ENCODE data around the gene GSC2. TPM values are rescaled to one million over a fixed set of nuclear protein-coding genes. Genes with fewer than 3 reads are reported as not detected.

Gene GSC2, protein sequence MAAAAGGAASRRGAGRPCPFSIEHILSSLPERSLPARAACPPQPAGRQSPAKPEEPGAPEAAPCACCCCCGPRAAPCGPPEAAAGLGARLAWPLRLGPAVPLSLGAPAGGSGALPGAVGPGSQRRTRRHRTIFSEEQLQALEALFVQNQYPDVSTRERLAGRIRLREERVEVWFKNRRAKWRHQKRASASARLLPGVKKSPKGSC
- not detected for polyA plus RNA-seq (ENCODE audit: insufficient read length in 3 of 3)

GRCh38 chr22:19149991-19150390 lies at the start of gene GSC2:
Gene GSC2 (minus strand): TSS chr22:19150292. CDS start chr22:19150283, 9 bp downstream.
- no peak for DNase-seq (ENCODE audit: low read depth in 3 of 3, low spot score in 2 of 3)

DNA sequence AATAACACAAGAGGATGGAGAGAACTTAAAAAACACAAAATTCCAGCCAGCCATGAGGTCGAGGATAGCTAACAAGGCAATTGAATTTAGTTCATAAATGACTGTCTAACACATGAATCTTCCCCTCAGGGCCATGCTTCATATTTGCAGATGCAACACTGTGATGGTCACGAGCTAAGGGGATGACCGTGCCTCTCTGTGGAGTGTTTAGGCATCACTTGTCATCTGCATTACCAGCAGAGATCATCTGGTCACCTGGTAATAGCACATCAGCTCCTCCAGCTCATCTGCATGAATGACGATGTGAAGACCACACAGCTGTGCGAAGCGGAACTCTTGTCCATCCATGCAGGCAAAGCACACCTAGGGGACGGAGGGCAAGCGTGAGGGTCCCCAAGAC lies 49.4 kb upstream of the GSC2 start:
- DNase-seq (ENCODE audit: low read depth in 3 of 3, low spot score in 2 of 3), result no peak

GRCh38 chr22:19197997-19198865 lies 48.1 kb upstream of the GSC2 start:
- no peak for DNase-seq (ENCODE audit: low read depth in 3 of 3, low spot score in 2 of 3)

DNA sequence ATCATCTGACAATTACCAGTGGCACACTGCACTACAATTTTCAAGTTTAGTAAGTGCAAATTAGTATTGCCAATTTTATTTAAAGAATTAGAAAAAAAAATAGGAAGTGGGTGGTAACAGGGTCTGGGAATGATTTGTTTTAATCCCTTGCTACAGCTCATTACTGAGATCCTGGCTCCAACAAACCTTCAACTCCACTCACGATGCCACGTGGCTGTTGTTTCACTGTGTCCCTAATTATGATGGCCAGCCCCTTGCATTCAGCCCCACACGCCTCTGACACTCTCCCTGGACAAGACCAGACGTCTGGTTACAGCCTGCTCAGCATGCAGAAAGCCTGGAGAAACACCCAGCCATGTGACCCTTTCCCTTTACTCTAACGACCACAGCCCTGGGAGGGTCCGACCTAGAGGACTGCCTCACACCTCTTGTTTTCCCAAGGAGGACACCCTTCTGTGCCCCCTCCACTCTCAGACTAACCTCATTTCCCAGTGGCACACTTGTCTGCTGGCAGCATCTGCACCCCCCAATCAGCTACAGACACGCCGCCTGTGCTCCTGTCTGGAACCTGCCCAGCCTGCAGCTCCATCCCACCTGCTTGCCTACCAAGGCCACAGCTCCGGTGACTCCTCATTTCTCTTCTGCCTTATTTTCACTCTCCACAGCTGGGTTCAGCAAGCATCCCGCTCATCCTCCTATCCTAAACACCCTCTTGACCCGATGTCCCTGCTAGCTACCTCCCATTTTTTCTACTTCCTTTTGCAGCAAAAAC lies 46.9 kb upstream of the GSC2 start:
- no peak for DNase-seq (ENCODE audit: low read depth in 3 of 3, low spot score in 2 of 3)

DNA sequence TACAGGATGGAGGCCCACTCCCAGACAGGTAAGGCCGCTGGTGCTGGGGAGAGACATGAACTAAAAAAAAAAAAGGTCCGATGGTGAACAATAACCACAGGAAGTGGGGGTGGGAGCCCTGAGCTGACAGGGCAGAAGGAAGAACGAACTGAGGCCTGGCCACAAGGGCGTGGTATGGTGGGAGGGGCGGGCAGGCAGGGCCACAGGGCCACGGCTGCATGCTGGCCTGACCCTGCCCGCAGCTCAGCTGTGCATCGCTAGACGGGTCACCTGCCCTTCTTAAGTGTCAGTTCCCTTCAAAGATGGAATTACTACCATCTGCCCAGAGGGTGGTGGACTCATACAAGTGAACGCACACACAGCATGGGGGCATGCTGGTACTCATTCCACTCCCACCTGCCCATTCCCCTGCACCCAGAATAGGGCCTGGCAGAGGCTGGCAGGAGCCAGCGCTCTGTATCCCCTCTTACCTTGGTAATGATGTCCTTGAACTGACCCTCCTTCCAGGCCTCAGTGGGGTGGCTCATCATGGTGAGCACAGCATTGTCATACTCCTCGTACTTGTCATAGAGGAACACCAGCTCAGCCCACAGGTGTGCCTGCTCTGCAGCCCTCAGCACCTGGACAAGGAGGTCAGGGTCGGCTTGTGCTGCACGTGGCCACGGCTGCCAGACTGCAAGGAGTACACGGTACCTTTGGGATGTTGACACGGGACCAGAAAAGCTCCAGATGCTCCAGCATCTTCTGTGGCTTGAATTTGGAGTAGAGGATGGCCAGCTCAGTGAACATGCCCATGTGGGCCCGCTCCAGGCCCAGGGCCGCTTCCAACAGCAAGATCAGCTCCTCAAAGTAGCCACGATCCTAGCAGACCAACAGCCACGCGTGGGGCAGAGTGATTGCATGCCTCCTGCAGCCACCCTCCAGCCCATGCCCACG lies 46.0 kb upstream of the GSC2 start:
- no peak for DNase-seq (ENCODE audit: low read depth in 3 of 3, low spot score in 2 of 3)

GRCh38 chr22:19194766-19195536 lies 44.9 kb upstream of the GSC2 start:
- DNase-seq (ENCODE audit: low read depth in 3 of 3, low spot score in 2 of 3), result no peak

- no peak for DNase-seq (ENCODE audit: low read depth in 3 of 3, low spot score in 2 of 3)
Observed at GRCh38 chr22:19193879-19194278, 43.8 kb upstream of the GSC2 start.

GRCh38 chr22:19187716-19188563 lies 37.8 kb upstream of the GSC2 start:
- DNase-seq (ENCODE audit: low read depth in 3 of 3, low spot score in 2 of 3), result no peak

DNA sequence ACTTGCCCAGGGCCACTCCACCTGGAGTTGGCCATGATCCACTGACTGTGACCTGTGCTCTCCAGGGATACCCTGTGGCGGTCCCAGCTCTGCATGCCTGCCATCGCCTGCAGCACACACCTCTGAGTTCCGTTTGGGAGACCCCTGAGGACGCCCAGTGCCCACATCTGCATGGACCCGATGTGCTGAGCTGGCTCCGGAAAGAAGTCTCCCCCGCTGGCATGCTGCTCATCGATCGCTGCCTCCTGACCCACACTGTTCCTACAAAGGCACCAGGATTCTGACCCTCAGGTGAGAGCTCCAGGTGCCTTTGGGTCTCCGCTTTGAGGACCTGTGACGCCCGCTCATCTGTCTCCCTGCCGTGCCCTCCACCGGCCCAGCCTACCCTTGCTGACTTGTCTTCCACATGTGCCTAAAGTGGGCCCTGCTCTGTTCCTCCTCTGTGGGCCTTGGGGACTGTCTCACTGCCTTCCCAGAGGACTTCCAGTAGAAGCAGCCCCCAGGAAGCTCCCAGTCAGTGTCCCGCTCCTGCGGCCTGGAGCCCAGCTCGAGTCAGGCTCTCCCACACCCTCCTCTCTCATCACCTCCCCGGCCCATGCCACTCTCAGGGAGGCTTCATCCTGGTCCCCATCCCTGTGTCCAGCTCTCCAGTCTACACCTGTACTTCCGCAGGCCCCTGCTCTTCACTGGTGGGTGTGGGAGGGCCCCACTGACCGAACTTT lies 34.3 kb upstream of the GSC2 start:
- no peak for DNase-seq (ENCODE audit: low read depth in 3 of 3, low spot score in 2 of 3)

- no peak for DNase-seq (ENCODE audit: low read depth in 3 of 3, low spot score in 2 of 3)
Observed at GRCh38 chr22:19183216-19183615, 33.1 kb upstream of the GSC2 start.

GRCh38 chr22:19182472-19183157 lies 32.5 kb upstream of the GSC2 start:
- DNase-seq (ENCODE audit: low read depth in 3 of 3, low spot score in 2 of 3), result no peak

- DNase-seq (ENCODE audit: low read depth in 3 of 3, low spot score in 2 of 3), result no peak
Observed at GRCh38 chr22:19181786-19182471, 31.8 kb upstream of the GSC2 start.

DNA sequence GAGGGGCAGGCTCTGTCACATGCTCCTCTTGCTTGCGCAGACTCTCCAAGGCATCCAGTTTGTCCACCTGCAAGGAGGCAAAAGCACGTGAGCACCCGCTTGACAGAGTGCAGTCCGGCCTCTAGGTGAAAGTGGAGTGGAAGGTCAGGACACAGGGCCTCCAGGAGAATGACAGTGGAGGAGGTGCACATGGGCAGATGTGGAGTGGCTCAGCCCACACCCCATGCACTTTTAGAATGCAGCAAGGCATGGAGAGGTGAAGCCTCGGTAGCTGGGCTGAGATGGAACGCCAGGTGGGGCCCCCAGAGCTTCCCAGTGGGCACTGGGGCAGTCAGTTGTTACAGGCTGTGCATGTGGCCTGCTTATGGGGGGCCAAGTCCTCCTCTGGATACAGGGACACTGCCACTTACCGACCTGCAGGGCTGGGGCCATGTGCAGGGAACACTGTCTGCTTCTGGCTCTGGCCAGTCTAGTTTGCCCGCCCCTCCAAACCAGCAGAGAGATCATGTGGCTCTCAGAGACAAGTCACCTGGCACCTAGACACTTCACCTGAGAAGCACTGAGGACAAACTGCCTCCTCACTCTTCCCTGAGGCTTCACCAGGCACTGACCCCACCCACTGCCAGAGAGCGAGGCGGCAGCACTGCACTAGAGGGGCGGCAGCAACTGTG lies 30.8 kb upstream of the GSC2 start:
- no peak for DNase-seq (ENCODE audit: low read depth in 3 of 3, low spot score in 2 of 3)

DNA sequence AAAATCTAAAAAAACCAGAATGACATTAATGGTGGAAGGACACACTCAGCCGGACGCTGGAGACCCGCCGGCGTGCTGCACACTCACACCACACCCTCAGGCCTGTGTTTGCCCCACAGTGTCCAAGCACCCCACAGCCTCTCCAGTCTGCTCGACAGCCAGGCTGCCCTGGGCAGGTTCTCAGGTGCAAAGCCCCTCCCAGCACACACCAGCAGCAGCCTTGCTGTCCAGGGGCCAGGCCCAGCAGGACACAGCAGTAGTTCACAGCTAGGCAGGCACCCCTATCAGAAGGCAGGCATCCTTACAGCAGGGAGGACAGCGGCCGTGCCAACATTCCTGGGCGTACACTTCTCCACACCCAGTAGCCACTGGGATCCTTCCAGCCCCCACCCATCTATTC lies 30.1 kb upstream of the GSC2 start:
- no peak for DNase-seq (ENCODE audit: low read depth in 3 of 3, low spot score in 2 of 3)

DNA sequence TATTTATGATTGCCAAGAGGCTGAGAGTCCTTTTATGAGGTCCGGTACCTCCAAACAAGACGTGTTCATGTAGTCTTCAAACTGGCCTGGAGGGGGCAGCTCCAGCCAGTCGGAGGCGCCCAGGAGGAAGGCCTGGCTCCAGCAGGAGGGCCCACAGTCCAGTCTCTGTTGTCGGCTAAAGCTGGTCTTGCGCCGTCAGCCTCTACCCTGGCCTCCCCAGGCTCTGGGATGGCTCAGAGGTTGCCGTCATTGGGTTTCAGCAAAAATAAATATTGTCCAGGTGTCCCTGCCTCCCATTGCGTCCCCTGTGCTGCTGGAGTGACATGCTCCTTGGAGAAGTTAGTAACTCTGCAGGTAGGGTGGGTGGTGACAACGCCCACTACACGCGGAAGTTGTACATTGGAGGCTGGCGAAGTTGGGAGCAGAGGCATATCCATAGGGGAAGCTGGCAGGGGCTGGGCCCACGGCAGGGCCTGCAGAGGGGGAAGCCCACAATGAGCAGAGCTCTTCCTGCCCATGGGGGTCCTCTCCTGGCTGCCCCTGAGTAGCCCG lies 29.5 kb upstream of the GSC2 start:
- peak in 1 of 3 donors; percentile 60 for DNase-seq (ENCODE audit: low read depth in 3 of 3, low spot score in 2 of 3)
